ENCODE data around the gene TMEM201. TPM values are rescaled to one million over a fixed set of nuclear protein-coding genes. Genes with fewer than 3 reads are reported as not detected.

Gene TMEM201, protein sequence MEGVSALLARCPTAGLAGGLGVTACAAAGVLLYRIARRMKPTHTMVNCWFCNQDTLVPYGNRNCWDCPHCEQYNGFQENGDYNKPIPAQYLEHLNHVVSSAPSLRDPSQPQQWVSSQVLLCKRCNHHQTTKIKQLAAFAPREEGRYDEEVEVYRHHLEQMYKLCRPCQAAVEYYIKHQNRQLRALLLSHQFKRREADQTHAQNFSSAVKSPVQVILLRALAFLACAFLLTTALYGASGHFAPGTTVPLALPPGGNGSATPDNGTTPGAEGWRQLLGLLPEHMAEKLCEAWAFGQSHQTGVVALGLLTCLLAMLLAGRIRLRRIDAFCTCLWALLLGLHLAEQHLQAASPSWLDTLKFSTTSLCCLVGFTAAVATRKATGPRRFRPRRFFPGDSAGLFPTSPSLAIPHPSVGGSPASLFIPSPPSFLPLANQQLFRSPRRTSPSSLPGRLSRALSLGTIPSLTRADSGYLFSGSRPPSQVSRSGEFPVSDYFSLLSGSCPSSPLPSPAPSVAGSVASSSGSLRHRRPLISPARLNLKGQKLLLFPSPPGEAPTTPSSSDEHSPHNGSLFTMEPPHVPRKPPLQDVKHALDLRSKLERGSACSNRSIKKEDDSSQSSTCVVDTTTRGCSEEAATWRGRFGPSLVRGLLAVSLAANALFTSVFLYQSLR
- 1.3 and 1.9 TPM in 2 replicates for total RNA-seq (2012; rRNA removed)
- 8.7 and 9.4 TPM in 2 replicates for polyA plus RNA-seq (2012; rRNA removed)
- 5.6 and 9.3 TPM in 2 replicates for polyA plus RNA-seq (2012; cell fraction: cytosol; rRNA removed)
- 11.7 and 31.4 TPM in 2 replicates for polyA plus RNA-seq (2012; cell fraction: nucleus; rRNA removed; ENCODE audit: low replicate concordance)
- Bru-seq, nascent RNA = percentile 40 among the genes with signal in this experiment
- percentile 43 among the genes with signal in this experiment for BruChase-seq, experiment 1, labeled RNA remaining after a 6-hour chase
- BruChase-seq, experiment 2, labeled RNA remaining after a 2-hour chase = percentile 42 among the genes with signal in this experiment
- long read RNA-seq, partial matches to known transcripts = 2 of 14 reads
- long read RNA-seq, other reads (novel, unspliced or antisense) = 9 of 14 reads

DNA sequence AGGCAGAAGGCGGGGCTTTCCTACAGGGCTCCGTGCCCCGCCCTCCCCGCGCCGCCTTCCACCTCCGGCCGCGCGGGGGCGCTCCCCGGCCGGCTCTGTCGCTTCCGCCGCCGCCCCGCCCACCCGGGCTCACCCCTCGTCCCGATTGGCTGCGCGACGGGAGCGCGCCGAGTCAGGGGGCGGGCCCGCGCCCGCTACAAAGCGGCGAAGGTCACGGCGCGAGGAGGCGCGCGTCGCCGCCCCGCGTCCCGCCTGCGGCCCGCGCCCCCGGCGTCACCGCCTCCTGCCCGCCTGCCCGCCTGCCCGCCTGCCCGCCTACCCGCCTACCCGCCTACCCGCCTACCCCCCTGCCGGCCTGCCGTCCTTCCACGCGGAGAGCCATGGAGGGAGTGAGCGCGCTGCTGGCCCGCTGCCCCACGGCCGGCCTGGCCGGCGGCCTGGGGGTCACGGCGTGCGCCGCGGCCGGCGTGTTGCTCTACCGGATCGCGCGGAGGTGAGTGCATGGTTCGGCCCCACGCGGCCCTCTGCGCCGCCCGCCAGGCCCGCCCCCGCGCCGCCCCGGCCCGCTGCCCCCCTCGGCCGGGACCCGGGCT lies at the start of gene TMEM201:
Gene TMEM201, plus strand, starts transcription at position 361 of the 593 bp plus-strand sequence. Its CDS starts 20 bp downstream, at position 381.
- dilution Hi-C loops (cut with HindIII; ENCODE audit: low sequenced_read_pairs, unreplicated experiment) = no loop called here
- peak within 1 kb of the TSS; percentile 20 to 86; a peak in 2 of 4 replicates for H4K8ac ChIP-seq (ENCODE audit: low read depth in 2 of 2, low read length in 2 of 2)
- peak within 1 kb of the TSS; percentile 34 for H2BK5ac ChIP-seq (ENCODE audit: low read depth, low read length, poor library complexity, severe bottlenecking)
- no peak within 1 kb of the TSS for H2BK120ac ChIP-seq (ENCODE audit: low read depth, low read length)
- CTCF ChIA-PET = interaction anchor here (0.7 kb wide), 1 partner anchor 12 kb away, joined by 3 read pairs; no protein-coding TSS in a partner anchor
- H3K4ac ChIP-seq (ENCODE audit: low read depth, low read length) = peak within 1 kb of the TSS; percentile 67; the same call in 1 of the 2 replicates
- H2AFZ ChIP-seq (replicated peaks; ENCODE audit: low read length, poor library complexity) = peak within 1 kb of the TSS; percentile 90
- peak within 1 kb of the TSS; percentile 58 for H3K27ac ChIP-seq (ENCODE audit: insufficient read depth, low read length)
- peak within 1 kb of the TSS; percentile 82 for H3K9ac ChIP-seq (ENCODE audit: low read depth, low read length)
- peak within 1 kb of the TSS; percentile 88 for H3K4me3 ChIP-seq (ENCODE audit: insufficient read depth, low read depth, low read length)
- DNase-seq (peak; percentile 85), ATAC-seq (ENCODE audit: low read depth) (peak; percentile 92)
- peak within 1 kb of the TSS; percentile 79 for H3K23ac ChIP-seq (ENCODE audit: low read depth, low read length)
- H3K56ac ChIP-seq (ENCODE audit: extremely low read depth, insufficient read depth, low read length) = no peak within 1 kb of the TSS; the same call in 1 of the 2 replicates
- no peaks in the 10 kb centered on the region for H3K9me3 ChIP-seq (ENCODE audit: control insufficient read depth, insufficient read depth, low read length)
- peak within 1 kb of the TSS; percentile 27; the same call in 1 of the 2 replicates for H4K91ac ChIP-seq (ENCODE audit: insufficient read depth, low read depth, low read length)
- in situ Hi-C loops (cut with MboI; ENCODE audit: low sequenced_read_pairs) = no loop called here
- peak within 1 kb of the TSS; percentile 75 for H2AK5ac ChIP-seq (ENCODE audit: low read depth, low read length)
- H4K5ac ChIP-seq (ENCODE audit: low read depth, low read length) = peak within 1 kb of the TSS; percentile 11; the same call in 1 of the 2 replicates
- H3K36me3 ChIP-seq (ENCODE audit: control insufficient read depth, insufficient read depth, low read length) = no peaks in the 10 kb centered on the region; the same call in 1 of the 2 replicates
- H2BK20ac ChIP-seq (ENCODE audit: low read depth, low read length) = no peak within 1 kb of the TSS
- H4K20me1 ChIP-seq (ENCODE audit: insufficient read depth, low read length) = peaks cover 20% of the 10 kb centered on the region
- no peak within 1 kb of the TSS for H2BK15ac ChIP-seq (ENCODE audit: low read depth, low read length)
- H3K27me3 ChIP-seq (ENCODE audit: control insufficient read depth, insufficient read depth, low read length) = no peaks in the 10 kb centered on the region
- peak within 1 kb of the TSS; percentile 93 for H2AK9ac ChIP-seq (replicated peaks; ENCODE audit: low read depth, low read length, poor library complexity)
- no TSS peak for BruUV-seq (replicated peaks)
- WGBS, 2 experiments (ENCODE audit: extremely low coverage in 2 of 2, insufficient read length in 1 of 2) = 0% methylated on average over 57 of the region's 94 CpGs; no CpG with 5 or more reads in 1 of the 2 experiments
- H3K4me2 ChIP-seq (ENCODE audit: low read depth, low read length) = peak within 1 kb of the TSS; percentile 85
- H3K14ac ChIP-seq (replicated peaks; ENCODE audit: low read depth, low read length) = peak within 1 kb of the TSS; percentile 74
- H3K9me1 ChIP-seq (ENCODE audit: insufficient read depth, low read length) = peaks cover 19% of the 10 kb centered on the region
- peaks cover 14 to 44% of the 10 kb centered on the region in 2 experiments for H3K79me1 ChIP-seq (ENCODE audit: low read depth in 1 of 2, low read length in 2 of 2)
- H3K18ac ChIP-seq (ENCODE audit: low read depth, low read length) = no peak within 1 kb of the TSS
- intact Hi-C loops (cut with micrococcal nuclease) = loop anchor here (5.0 kb wide), 1 partner anchor 301 kb away; no protein-coding TSS in a partner anchor
- peaks cover 14% of the 10 kb centered on the region for H3K4me1 ChIP-seq (ENCODE audit: control insufficient read depth, insufficient read depth, low read length)
- POLR2A ChIA-PET (ENCODE audit: unreplicated experiment) = no interaction called here
- TF ChIP-seq, protein P1, sequence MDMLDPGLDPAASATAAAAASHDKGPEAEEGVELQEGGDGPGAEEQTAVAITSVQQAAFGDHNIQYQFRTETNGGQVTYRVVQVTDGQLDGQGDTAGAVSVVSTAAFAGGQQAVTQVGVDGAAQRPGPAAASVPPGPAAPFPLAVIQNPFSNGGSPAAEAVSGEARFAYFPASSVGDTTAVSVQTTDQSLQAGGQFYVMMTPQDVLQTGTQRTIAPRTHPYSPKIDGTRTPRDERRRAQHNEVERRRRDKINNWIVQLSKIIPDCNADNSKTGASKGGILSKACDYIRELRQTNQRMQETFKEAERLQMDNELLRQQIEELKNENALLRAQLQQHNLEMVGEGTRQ (IDR thresholded peaks at IDR 0.05; ENCODE audit: low read depth, low read length) = no peak; the same call in 1 of the 2 replicates
- TF ChIP-seq MAZ (IDR thresholded peaks at IDR 0.05; ENCODE audit: borderline replicate concordance, low read depth, low read length) = peak; percentile 95
- TF ChIP-seq NFE2L2 (IDR thresholded peaks at IDR 0.05; ENCODE audit: low read depth, low read length) = no peak
- TF ChIP-seq, protein P2, sequence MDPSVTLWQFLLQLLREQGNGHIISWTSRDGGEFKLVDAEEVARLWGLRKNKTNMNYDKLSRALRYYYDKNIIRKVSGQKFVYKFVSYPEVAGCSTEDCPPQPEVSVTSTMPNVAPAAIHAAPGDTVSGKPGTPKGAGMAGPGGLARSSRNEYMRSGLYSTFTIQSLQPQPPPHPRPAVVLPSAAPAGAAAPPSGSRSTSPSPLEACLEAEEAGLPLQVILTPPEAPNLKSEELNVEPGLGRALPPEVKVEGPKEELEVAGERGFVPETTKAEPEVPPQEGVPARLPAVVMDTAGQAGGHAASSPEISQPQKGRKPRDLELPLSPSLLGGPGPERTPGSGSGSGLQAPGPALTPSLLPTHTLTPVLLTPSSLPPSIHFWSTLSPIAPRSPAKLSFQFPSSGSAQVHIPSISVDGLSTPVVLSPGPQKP (IDR thresholded peaks at IDR 0.05; ENCODE audit: borderline replicate concordance, low read depth, low read length) = no peak
- TF ChIP-seq CEBPB (IDR thresholded peaks at IDR 0.05; ENCODE audit: low read depth, low read length) = no peak
- TF ChIP-seq FOS (IDR thresholded peaks at IDR 0.05; ENCODE audit: low read depth, low read length) = no peak
- no peak for TF ChIP-seq BHLHE40 (IDR thresholded peaks at IDR 0.05; ENCODE audit: low read depth, low read length)
- no peak for TF ChIP-seq RFX5 (IDR thresholded peaks at IDR 0.05; ENCODE audit: low read depth, low read length)
- TF ChIP-seq RAD21 (IDR thresholded peaks at IDR 0.05; ENCODE audit: low read length) = peak; percentile 46; the same call in 1 of the 2 replicates
- no peak for TF ChIP-seq RCOR1 (IDR thresholded peaks at IDR 0.05; ENCODE audit: insufficient replicate concordance, low read length)
- TF ChIP-seq CHD1 (IDR thresholded peaks at IDR 0.05; ENCODE audit: low read depth, low read length) = no peak
- no peak for TF ChIP-seq MAFK (IDR thresholded peaks at IDR 0.05; ENCODE audit: low read depth, low read length)

Measured in IMR-90 (cell line).